OCI-LY1 (cell line): ENCODE results near the gene FBXO10.

Source experiments
- H2AFZ ChIP-seq: fragments of 200-600 bp; sonication (generic), shearing (Covaris generic); 2 replicates; pipeline ENCODE4 v1.6.0; 2014; ENCODE audit warnings: antibody characterized with exemption, mild to moderate bottlenecking, low read length
- H3F3A ChIP-seq: fragments of 200-600 bp; sonication (generic), shearing (Covaris generic); 2 replicates; pipeline ENCODE4 v1.6.0; 2014; ENCODE audit warnings: mild to moderate bottlenecking, antibody characterized with exemption, low read length, moderate library complexity; ENCODE audit not compliant: insufficient read depth
- H3K27ac ChIP-seq: fragments of 200-600 bp; sonication (generic); 2 replicates; pipeline ENCODE4 v1.5.1; 2014; ENCODE audit warnings: low read length, mixed run types, mild to moderate bottlenecking, low read depth; ENCODE audit not compliant: poor library complexity, severe bottlenecking
- H3K27me3 ChIP-seq: fragments of 200-600 bp; sonication (generic); 2 replicates; pipeline ENCODE4 v1.6.0; 2014; ENCODE audit warnings: antibody characterized with exemption, mild to moderate bottlenecking, low read length, moderate library complexity; ENCODE audit not compliant: insufficient read depth
- H3K36me3 ChIP-seq: fragments of 200-600 bp; sonication (generic); 2 replicates; pipeline ENCODE4 v1.6.1; 2014; ENCODE audit warnings: mild to moderate bottlenecking, antibody characterized with exemption, low read length, moderate library complexity, mixed read lengths; ENCODE audit not compliant: insufficient read depth
- H3K4me1 ChIP-seq: fragments of 200-600 bp; sonication (generic); 2 replicates; pipeline ENCODE4 v1.5.1; 2014; ENCODE audit warnings: mild to moderate bottlenecking, low read length, moderate library complexity; ENCODE audit not compliant: insufficient read depth, severe bottlenecking
- H3K4me2 ChIP-seq: fragments of 200-600 bp; sonication (generic), shearing (Covaris generic); 2 replicates; pipeline ENCODE4 v1.6.1; 2014; ENCODE audit warnings: low read length
- H3K4me3 ChIP-seq: fragments of 200-600 bp; sonication (generic); 2 replicates; pipeline ENCODE4 v1.5.1; 2014; ENCODE audit warnings: low read length, low read depth, mild to moderate bottlenecking, mixed read lengths; ENCODE audit not compliant: poor library complexity, severe bottlenecking
- H3K79me2 ChIP-seq: fragments of 200-600 bp; shearing (Covaris generic); 2 replicates; pipeline ENCODE4 v1.6.1; 2016; ENCODE audit warnings: mixed run types, low read length, mixed read lengths; ENCODE audit not compliant: insufficient read depth
- H3K9ac ChIP-seq: fragments of 200-600 bp; sonication (generic), shearing (Covaris generic); 2 replicates; pipeline ENCODE4 v1.6.1; 2014; ENCODE audit warnings: mild to moderate bottlenecking, low read length, mixed read lengths
- H3K9me2 ChIP-seq: fragments of 200-600 bp; sonication (generic), shearing (Covaris generic); 2 replicates; pipeline ENCODE4 v1.6.1; 2014; ENCODE audit warnings: low read depth, mild to moderate bottlenecking, low read length, mixed read lengths
- H3K9me3 ChIP-seq: fragments of 200-600 bp; shearing (Covaris generic); 2 replicates; pipeline ENCODE4 v1.6.1; 2014; ENCODE audit warnings: low read length, mixed read lengths
- H4K20me1 ChIP-seq: fragments of 200-600 bp; sonication (generic), shearing (Covaris generic); 2 replicates; pipeline ENCODE4 v1.6.0; 2016; ENCODE audit warnings: mild to moderate bottlenecking, low read length; ENCODE audit not compliant: insufficient read depth
- CTCF ChIP-seq: fragments of 200-600 bp; sonication (generic), shearing (Covaris generic); IDR thresholded peaks from 2 replicates; pipeline ENCODE4 v1.5.1; 2017; ENCODE audit warnings: mild to moderate bottlenecking, antibody characterized with exemption, low read length, moderate library complexity, mixed read lengths
- EZH2 ChIP-seq: fragments of 200-600 bp; sonication (generic), shearing (Covaris generic); IDR thresholded peaks from 2 replicates; pipeline ENCODE4 v1.8.0; 2017; ENCODE audit warnings: borderline replicate concordance, mixed run types, mild to moderate bottlenecking, antibody characterized with exemption, low read length, moderate library complexity, mixed read lengths

The FBXO10 gene

DNA sequence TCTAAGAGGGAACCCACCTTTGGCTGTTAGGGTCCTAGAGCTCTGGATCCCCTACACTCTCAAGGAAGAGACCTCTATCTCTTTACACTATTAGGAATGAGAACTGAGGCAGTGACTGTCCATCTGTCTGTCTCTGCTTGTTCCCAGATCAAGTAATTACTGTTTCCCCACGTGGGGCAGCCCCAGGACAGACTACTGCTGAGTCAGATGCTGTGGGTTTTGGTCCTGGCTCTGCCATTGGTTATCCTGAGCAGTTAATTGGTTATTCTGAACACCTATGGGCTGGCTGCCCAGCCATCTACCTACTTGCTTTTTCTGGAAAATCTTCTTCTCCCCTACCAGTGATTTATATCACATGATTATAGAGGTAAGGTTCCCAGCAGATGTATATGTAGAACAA, 33.3 kb downstream of the FBXO10 start:
- TF ChIP-seq EZH2 (no peak), CTCF (no peak)
- no peak overlapping the region for H3K4me3 ChIP-seq
- H3K27ac ChIP-seq, result no peak overlapping the region
- no peaks in the 10 kb centered on the region for H4K20me1 ChIP-seq
- H3K4me1 ChIP-seq, result no peaks in the 10 kb centered on the region
- H3K4me2 ChIP-seq, result no peak overlapping the region
- H3K9ac ChIP-seq, result no peak overlapping the region
- H3K9me3 ChIP-seq, result no peaks in the 10 kb centered on the region
- no peaks in the 10 kb centered on the region for H3K9me2 ChIP-seq
- H3K79me2 ChIP-seq, result no peaks in the 10 kb centered on the region
- H3K27me3 ChIP-seq, result no peaks in the 10 kb centered on the region
- no peak overlapping the region for H2AFZ ChIP-seq
- peaks cover 53% of the 10 kb centered on the region for H3K36me3 ChIP-seq
- H3F3A ChIP-seq, result no peaks in the 10 kb centered on the region

GRCh38 chr9:37542488-37542887, 33.7 kb downstream of the FBXO10 start:
- Histone ChIP-seq H3K4me1 (no peaks in the 10 kb centered on the region), H3K36me3 (peaks cover 55% of the 10 kb centered on the region), H3K79me2 (no peaks in the 10 kb centered on the region), H4K20me1 (no peaks in the 10 kb centered on the region), H3K9ac (no peak overlapping the region), H2AFZ (no peak overlapping the region), H3K27ac (no peak overlapping the region), H3K9me3 (no peaks in the 10 kb centered on the region), H3K4me3 (no peak overlapping the region), H3K4me2 (no peak overlapping the region), H3K9me2 (no peaks in the 10 kb centered on the region), H3K27me3 (no peaks in the 10 kb centered on the region), H3F3A (no peaks in the 10 kb centered on the region)
- no peak for TF ChIP-seq EZH2
- no peak for TF ChIP-seq CTCF

DNA sequence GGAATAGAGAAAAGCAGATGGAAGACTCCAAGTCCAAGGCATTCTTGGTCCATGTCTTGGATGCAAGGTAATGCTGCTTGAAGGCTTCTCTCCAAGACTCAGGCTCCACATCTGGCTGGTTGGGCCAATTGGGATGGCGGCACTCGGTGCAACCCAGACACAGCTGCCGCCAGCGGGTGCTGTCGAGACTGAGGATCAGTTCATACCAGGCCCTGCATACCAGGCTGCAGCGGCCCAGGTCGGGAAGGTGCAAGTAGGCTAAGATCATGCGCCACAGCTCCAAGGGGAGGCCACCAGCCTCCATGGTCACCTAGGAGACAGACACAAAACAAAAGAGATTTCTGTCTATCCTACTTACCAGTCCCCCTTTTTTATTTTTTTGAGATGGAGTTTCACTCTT, 34.7 kb downstream of the FBXO10 start:
- Histone ChIP-seq H3K9me3 (no peaks in the 10 kb centered on the region), H3K27me3 (no peaks in the 10 kb centered on the region), H3K36me3 (peaks cover 59% of the 10 kb centered on the region), H3K9ac (no peak overlapping the region), H4K20me1 (no peaks in the 10 kb centered on the region), H3K9me2 (no peaks in the 10 kb centered on the region), H3K27ac (no peak overlapping the region), H3K4me2 (no peak overlapping the region), H3K4me3 (no peak overlapping the region), H3F3A (no peaks in the 10 kb centered on the region), H3K79me2 (no peaks in the 10 kb centered on the region), H3K4me1 (no peaks in the 10 kb centered on the region), H2AFZ (no peak overlapping the region)
- TF ChIP-seq EZH2, result no peak

- no peak overlapping the region for H3K4me3 ChIP-seq
- peaks cover 60% of the 10 kb centered on the region for H3K36me3 ChIP-seq
- H3K4me1 ChIP-seq, result no peaks in the 10 kb centered on the region
- H2AFZ ChIP-seq, result no peak overlapping the region
- no peaks in the 10 kb centered on the region for H3K9me3 ChIP-seq
- no peaks in the 10 kb centered on the region for H3K27me3 ChIP-seq
- H3K9ac ChIP-seq, result no peak overlapping the region
- no peaks in the 10 kb centered on the region for H3K9me2 ChIP-seq
- H3K4me2 ChIP-seq, result no peak overlapping the region
- no peaks in the 10 kb centered on the region for H4K20me1 ChIP-seq
- no peak overlapping the region for H3K27ac ChIP-seq
- H3K79me2 ChIP-seq, result no peaks in the 10 kb centered on the region
- TF ChIP-seq EZH2 (no peak), CTCF (no peak)
- H3F3A ChIP-seq, result no peaks in the 10 kb centered on the region
Observed at GRCh38 chr9:37540634-37541033, 35.5 kb downstream of the FBXO10 start.
